Hepatocyte (in vitro differentiated cells): ENCODE measurements around the gene TCHH. TPM values are rescaled to one million over a fixed set of nuclear protein-coding genes. Genes with fewer than 3 reads are reported as not detected.

ENCODE experiments used
- DNase-seq: peaks from one replicate; pipeline ENCODE4 v3.0.0-alpha.2; 2016; ENCODE audit warnings: low spot score
- H2AFZ ChIP-seq: fragments of 200-600 bp; sonication (generic); 2 replicates; pipeline ENCODE4 v1.6.0; 2016; ENCODE audit warnings: antibody characterized with exemption, mild to moderate bottlenecking
- H3K27ac ChIP-seq: fragments of 200-600 bp; sonication (generic); 2 replicates; pipeline ENCODE4 v1.5.1; 2016; ENCODE audit warnings: mild to moderate bottlenecking
- H3K27me3 ChIP-seq: fragments of 200-600 bp; sonication (generic); 2 replicates; pipeline ENCODE4 v1.6.1; 2016
- H3K36me3 ChIP-seq: fragments of 200-600 bp; sonication (generic); replicated peaks from 2 replicates; pipeline ENCODE4 v1.5.1; 2016; ENCODE audit warnings: low read depth; ENCODE audit not compliant: insufficient read depth
- H3K4me1 ChIP-seq: fragments of 200-600 bp; sonication (generic); 2 replicates; pipeline ENCODE4 v1.5.1; 2016; ENCODE audit warnings: mild to moderate bottlenecking, moderate library complexity; ENCODE audit not compliant: insufficient read depth
- H3K4me2 ChIP-seq: fragments of 200-600 bp; sonication (generic); 2 replicates; pipeline ENCODE4 v1.6.0; 2016
- H3K4me3 ChIP-seq: fragments of 200-600 bp; sonication (generic); 2 replicates; pipeline ENCODE4 v1.5.1; 2016; ENCODE audit warnings: mild to moderate bottlenecking
- H3K79me2 ChIP-seq: fragments of 200-600 bp; sonication (generic); 2 replicates; pipeline ENCODE4 v1.6.0; 2017; ENCODE audit warnings: mild to moderate bottlenecking
- H3K9me2 ChIP-seq: fragments of 200-600 bp; sonication (generic); replicated peaks from 2 replicates; pipeline ENCODE4 v1.6.0; 2017; ENCODE audit warnings: mild to moderate bottlenecking; ENCODE audit not compliant: insufficient read depth
- H3K9me3 ChIP-seq: fragments of 200-600 bp; sonication (generic); 2 replicates; pipeline ENCODE4 v1.5.1; 2016; ENCODE audit warnings: low read depth, mild to moderate bottlenecking
- H4K20me1 ChIP-seq: fragments of 200-600 bp; sonication (generic); 2 replicates; pipeline ENCODE4 v1.6.0; 2016; ENCODE audit warnings: mild to moderate bottlenecking; ENCODE audit not compliant: insufficient read depth, poor library complexity, severe bottlenecking
- EZH2 ChIP-seq: fragments of 200-600 bp; sonication (generic); IDR thresholded peaks from 2 replicates; pipeline ENCODE4 v1.6.1; 2016; ENCODE audit warnings: antibody characterized with exemption, mild to moderate bottlenecking, borderline replicate concordance
- EZH2phosphoT487 ChIP-seq: fragments of 200-600 bp; sonication (generic); IDR thresholded peaks from one replicate; pipeline ENCODE4 v1.6.1; 2018; ENCODE audit warnings: antibody characterized with exemption, mild to moderate bottlenecking, low read depth, moderate library complexity; ENCODE audit not compliant: unreplicated experiment, severe bottlenecking
- WGBS: methylation state at CpG from one replicate; pipeline ENCODE4 v1.1.6; 2016; ENCODE audit warnings: low lambda C conversion rate; ENCODE audit errors: missing lambda C conversion rate; 5-methylcytosine and 5-hydroxymethylcytosine counted together
- polyA plus RNA-seq: library from polyadenylated mRNA; unstranded; fragments of >200 nt; fragmentation: Nextera tagmentation; extraction: Ambion mirVana; gene quantifications from 2 replicates; pipeline ENCODE4 v1.2.1, GENCODE V29; 2016
- total RNA-seq: library from RNA; depleted of rRNA; stranded (reverse); fragments of >200 nt; gene quantifications from 2 replicates; pipeline ENCODE4 v1.2.3, GENCODE V29; 2014
- TF ChIP-seq, protein P1 (sequence below): fragments of 200-600 bp; sonication (generic); IDR thresholded peaks from 2 replicates; pipeline ENCODE4 v1.5.1; 2016; ENCODE audit warnings: antibody characterized with exemption, mild to moderate bottlenecking; ENCODE audit not compliant: poor library complexity

The TCHH gene
- total and polyA plus RNA-seq, 2 experiments from 2014 or later = not detected

DNA sequence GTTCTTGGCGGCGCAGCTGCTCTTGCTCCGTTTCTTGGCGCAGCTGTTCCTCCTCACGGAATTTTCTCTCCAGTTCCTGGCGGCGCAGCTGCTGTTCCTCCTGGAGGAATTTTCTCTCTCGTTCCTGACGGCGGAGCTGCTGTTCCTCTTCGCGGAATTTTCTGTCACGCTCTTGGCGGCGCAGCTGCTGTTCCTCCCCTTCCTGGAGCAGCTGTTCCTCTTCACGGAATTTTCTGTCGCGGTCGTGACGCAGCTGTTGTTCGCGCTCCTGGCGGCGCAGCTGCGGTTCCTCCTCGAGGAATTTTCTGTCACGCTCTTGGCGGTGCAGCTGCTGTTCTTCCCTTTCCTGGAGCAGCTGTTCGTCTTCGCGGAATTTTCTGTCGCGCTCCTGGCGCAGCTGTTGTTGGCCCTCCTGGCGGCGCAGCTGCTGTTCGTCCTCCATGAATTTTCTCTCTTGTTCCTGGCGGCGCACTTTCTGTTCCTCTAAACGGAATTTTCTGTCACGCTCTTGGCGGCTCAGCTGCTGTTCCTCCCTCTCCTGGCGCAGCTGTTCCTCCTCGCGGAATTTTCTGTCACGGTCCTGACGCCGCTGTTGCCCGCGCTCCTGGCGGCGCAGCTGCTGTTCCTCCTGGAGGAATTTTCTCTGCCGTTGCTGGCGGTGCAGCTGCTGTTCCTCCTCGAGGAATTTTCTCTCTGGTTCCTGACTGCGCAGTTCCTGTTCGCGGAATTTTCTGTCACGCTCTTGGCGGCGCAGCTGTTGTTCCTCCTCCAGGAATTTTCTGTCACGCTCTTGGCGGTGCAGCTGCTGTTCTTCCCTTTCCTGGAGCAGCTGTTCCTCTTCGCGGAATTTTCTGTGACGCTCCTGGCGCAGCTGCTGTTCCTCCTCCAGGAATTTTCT is 7.0 kb downstream of the TCHH start:
- no peak for DNase-seq
- no peak overlapping the region for H2AFZ ChIP-seq
- H3K4me2 ChIP-seq = peak overlapping the region; percentile 50
- no peaks in the 10 kb centered on the region for H3K79me2 ChIP-seq
- no peak overlapping the region for H3K27ac ChIP-seq
- no peaks in the 10 kb centered on the region for H4K20me1 ChIP-seq
- no peak for TF ChIP-seq EZH2phosphoT487
- peak; percentile 55 for TF ChIP-seq EZH2
- TF ChIP-seq, protein P1, sequence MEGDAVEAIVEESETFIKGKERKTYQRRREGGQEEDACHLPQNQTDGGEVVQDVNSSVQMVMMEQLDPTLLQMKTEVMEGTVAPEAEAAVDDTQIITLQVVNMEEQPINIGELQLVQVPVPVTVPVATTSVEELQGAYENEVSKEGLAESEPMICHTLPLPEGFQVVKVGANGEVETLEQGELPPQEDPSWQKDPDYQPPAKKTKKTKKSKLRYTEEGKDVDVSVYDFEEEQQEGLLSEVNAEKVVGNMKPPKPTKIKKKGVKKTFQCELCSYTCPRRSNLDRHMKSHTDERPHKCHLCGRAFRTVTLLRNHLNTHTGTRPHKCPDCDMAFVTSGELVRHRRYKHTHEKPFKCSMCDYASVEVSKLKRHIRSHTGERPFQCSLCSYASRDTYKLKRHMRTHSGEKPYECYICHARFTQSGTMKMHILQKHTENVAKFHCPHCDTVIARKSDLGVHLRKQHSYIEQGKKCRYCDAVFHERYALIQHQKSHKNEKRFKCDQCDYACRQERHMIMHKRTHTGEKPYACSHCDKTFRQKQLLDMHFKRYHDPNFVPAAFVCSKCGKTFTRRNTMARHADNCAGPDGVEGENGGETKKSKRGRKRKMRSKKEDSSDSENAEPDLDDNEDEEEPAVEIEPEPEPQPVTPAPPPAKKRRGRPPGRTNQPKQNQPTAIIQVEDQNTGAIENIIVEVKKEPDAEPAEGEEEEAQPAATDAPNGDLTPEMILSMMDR = no peak
- H3K27me3 ChIP-seq = peaks cover 88% of the 10 kb centered on the region
- WGBS = 30% methylated on average over 54 of the region's 67 CpGs
- no peaks in the 10 kb centered on the region for H3K36me3 ChIP-seq
- H3K4me3 ChIP-seq = no peak overlapping the region
- no peaks in the 10 kb centered on the region for H3K9me2 ChIP-seq
- H3K9me3 ChIP-seq = no peaks in the 10 kb centered on the region
- H3K4me1 ChIP-seq = no peaks in the 10 kb centered on the region

DNA sequence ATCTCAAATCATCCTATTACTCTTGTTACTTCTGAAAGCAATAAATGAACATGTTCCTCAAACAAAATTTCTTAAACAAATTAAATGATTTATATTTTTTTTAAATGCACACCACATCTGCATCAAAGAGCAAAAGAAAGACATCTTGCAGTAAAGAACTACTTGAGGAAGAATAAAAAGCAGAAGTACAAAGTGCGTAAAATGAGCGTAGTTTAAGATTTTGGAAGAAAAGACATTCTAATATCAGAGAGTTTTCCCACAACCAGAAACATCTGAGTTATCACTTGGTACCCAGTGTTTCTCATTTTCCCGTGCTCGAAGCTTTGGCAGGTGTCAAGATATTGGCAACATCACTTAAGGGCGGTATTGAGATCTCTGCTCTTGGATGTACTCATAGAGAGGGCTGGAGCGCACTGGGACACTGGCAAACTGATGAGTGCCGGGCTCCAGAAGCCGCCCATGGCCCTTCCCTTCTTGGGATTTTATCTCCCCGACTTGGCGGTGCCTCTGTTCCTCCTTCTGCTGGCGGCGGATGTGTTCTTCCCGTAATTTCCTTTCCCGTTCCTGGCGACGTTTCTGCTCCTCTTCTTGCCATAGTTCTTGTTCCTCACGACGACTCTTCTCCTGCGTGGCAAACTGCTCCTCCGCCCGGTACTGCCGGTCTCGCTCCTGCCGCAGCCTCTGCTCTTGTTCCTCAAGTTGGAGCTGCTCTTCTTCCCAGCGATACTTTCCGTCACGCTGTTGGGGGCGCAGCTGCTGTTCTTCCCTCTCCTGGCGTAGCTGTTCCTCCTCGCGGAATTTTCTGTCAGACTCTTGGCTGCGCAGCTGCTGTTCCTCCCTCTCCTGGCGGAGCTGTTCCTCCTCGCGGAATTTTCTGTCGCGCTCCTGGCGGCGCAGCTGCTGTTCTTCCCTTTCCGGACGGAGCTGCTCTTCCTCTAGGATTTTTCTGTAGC is 7.9 kb downstream of the TCHH start:
- Histone ChIP-seq H2AFZ (no peak overlapping the region), H4K20me1 (no peaks in the 10 kb centered on the region), H3K27me3 (peaks cover 85% of the 10 kb centered on the region), H3K27ac (no peak overlapping the region), H3K4me3 (no peak overlapping the region), H3K4me2 (peak overlapping the region; percentile 50), H3K9me3 (no peaks in the 10 kb centered on the region), H3K36me3 (no peaks in the 10 kb centered on the region), H3K9me2 (no peaks in the 10 kb centered on the region), H3K4me1 (no peaks in the 10 kb centered on the region), H3K79me2 (no peaks in the 10 kb centered on the region)
- WGBS = 34% methylated on average over 40 of the region's 41 CpGs
- TF ChIP-seq EZH2 = peak; percentile 11
- no peak for TF ChIP-seq EZH2phosphoT487
- no peak for DNase-seq

DNA sequence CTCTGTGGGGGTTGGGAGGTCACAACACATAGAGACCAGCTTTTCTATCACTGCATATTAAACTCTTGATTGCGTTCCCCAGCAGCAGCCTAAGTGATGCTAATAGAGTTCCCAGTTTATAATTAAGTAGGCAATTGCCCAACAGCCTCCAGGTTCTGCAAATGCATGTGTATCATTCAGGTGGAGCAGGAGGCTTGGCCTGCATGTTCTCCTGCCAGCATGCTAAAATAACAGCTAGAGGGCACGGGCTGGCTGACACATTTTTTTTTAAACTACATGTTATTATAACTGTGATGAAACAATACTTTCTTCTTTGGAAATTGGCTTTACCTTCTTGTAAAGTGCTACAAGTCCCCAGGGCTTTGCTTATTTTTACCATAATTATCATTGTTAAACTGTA is 10.4 kb downstream of the TCHH start:
- Histone ChIP-seq H3K27me3 (peaks cover 66% of the 10 kb centered on the region), H3K36me3 (no peaks in the 10 kb centered on the region), H3K9me3 (no peaks in the 10 kb centered on the region), H3K4me2 (no peak overlapping the region), H4K20me1 (no peaks in the 10 kb centered on the region), H3K4me3 (no peak overlapping the region), H3K27ac (no peak overlapping the region), H2AFZ (no peak overlapping the region), H3K79me2 (no peaks in the 10 kb centered on the region), H3K4me1 (no peaks in the 10 kb centered on the region), H3K9me2 (no peaks in the 10 kb centered on the region)
- TF ChIP-seq EZH2phosphoT487 = no peak
- no peak for TF ChIP-seq EZH2
- TF ChIP-seq, protein P1 = no peak
- WGBS = 27% methylated on average over 2 of the region's 2 CpGs
- DNase-seq = no peak

DNA sequence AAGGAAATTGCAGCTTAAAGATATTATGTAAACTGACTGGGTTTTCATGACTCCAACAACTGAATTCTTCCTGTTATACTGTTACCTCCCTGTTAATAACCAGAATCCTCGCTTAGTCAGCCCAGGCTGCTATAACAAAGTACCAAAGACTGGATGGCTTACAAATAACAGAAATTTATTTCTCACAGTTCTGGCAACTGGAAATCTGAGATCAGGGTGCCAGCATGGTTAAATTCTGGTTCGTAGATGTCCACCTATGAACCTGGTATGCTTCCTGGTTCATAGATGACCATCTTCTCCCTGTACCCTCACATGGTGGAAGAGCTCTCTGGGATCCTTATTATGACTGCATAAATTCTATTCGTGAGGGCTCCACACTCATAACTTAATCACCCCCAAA is 18.3 kb downstream of the TCHH start:
- Histone ChIP-seq H3K9me2 (no peaks in the 10 kb centered on the region), H3K9me3 (no peaks in the 10 kb centered on the region), H3K4me3 (no peak overlapping the region), H4K20me1 (no peaks in the 10 kb centered on the region), H3K4me2 (no peak overlapping the region), H2AFZ (no peak overlapping the region), H3K27ac (no peak overlapping the region), H3K27me3 (peaks cover under 1% of the 10 kb centered on the region), H3K4me1 (no peaks in the 10 kb centered on the region), H3K36me3 (no peaks in the 10 kb centered on the region), H3K79me2 (no peaks in the 10 kb centered on the region)
- TF ChIP-seq EZH2 = no peak
- TF ChIP-seq EZH2phosphoT487 = no peak
- TF ChIP-seq, protein P1 = no peak
- DNase-seq = no peak
- WGBS = 56% methylated on average over 3 of the region's 3 CpGs
